Trophoblast cell (in vitro differentiated cells and primary cell): ENCODE results near the gene RASSF6.

Source experiments
- DNase-seq, 2 donors: peaks; one replicate each; pipeline ENCODE4 v3.0.0-alpha.2; 2016
- H2AFZ ChIP-seq: 2 replicates; pipeline ENCODE4 v1.6.1; 2013; ENCODE audit warnings: low read length, moderate library complexity, mild to moderate bottlenecking; ENCODE audit not compliant: insufficient read depth, poor library complexity
- H2AK5ac ChIP-seq: 2 replicates; pipeline ENCODE4 v1.6.1; 2013; ENCODE audit warnings: mild to moderate bottlenecking, low read length
- H2BK120ac ChIP-seq: 2 replicates; pipeline ENCODE4 v1.6.1; 2013; ENCODE audit warnings: low read length, mild to moderate bottlenecking, moderate library complexity; ENCODE audit not compliant: insufficient read depth, poor library complexity
- H2BK12ac ChIP-seq: 2 replicates; pipeline ENCODE4 v1.6.1; 2013; ENCODE audit warnings: mild to moderate bottlenecking, low read length, moderate library complexity
- H2BK5ac ChIP-seq: 2 replicates; pipeline ENCODE4 v1.6.1; 2013; ENCODE audit warnings: low read length, low read depth, moderate library complexity, mild to moderate bottlenecking; ENCODE audit not compliant: poor library complexity
- H3K14ac ChIP-seq: 2 replicates; pipeline ENCODE4 v1.6.1; 2013; ENCODE audit warnings: mild to moderate bottlenecking, low read length
- H3K18ac ChIP-seq: 2 replicates; pipeline ENCODE4 v1.6.1; 2013; ENCODE audit warnings: mild to moderate bottlenecking, low read length
- H3K23ac ChIP-seq: 2 replicates; pipeline ENCODE4 v1.6.1; 2013; ENCODE audit warnings: low read length
- H3K27ac ChIP-seq: 2 replicates; pipeline ENCODE4 v1.5.1; 2013; ENCODE audit warnings: low read depth, mild to moderate bottlenecking, inconsistent platforms, low read length, moderate library complexity
- H3K27me3 ChIP-seq: 2 replicates; pipeline ENCODE4 v1.6.1; 2013; ENCODE audit warnings: inconsistent platforms, mild to moderate bottlenecking, low read length, moderate library complexity; ENCODE audit not compliant: insufficient read depth
- H3K36me3 ChIP-seq, 2 experiments: 1 replicate in 1 of 2; 2 replicates in 1 of 2; pipeline ENCODE4 v1.6.1; 2013; ENCODE audit warnings: low read length in 2 of 2, mild to moderate bottlenecking in 2 of 2, moderate library complexity in 1 of 2; ENCODE audit not compliant: insufficient read depth in 2 of 2, control insufficient read depth in 1 of 2
- H3K4ac ChIP-seq: 2 replicates; pipeline ENCODE4 v1.6.1; 2013; ENCODE audit warnings: low read depth, mild to moderate bottlenecking, low read length, moderate library complexity
- H3K4me1 ChIP-seq, 2 experiments: 1 replicate in 1 of 2; 2 replicates in 1 of 2; pipeline ENCODE4 v1.6.1; 2013; ENCODE audit warnings: low read length in 2 of 2, mild to moderate bottlenecking in 2 of 2, moderate library complexity in 1 of 2; ENCODE audit not compliant: insufficient read depth in 2 of 2, control insufficient read depth in 1 of 2
- H3K4me2 ChIP-seq: 2 replicates; pipeline ENCODE4 v1.6.1; 2013; ENCODE audit warnings: inconsistent platforms, mild to moderate bottlenecking, low read length, moderate library complexity
- H3K4me3 ChIP-seq: 2 replicates; pipeline ENCODE4 v1.5.1; 2013; ENCODE audit warnings: mild to moderate bottlenecking, low read depth, low read length, inconsistent platforms
- H3K79me1 ChIP-seq: one replicate; pipeline ENCODE4 v1.6.1; 2013; ENCODE audit warnings: low read length
- H3K79me2 ChIP-seq: 2 replicates; pipeline ENCODE4 v1.6.1; 2013; ENCODE audit warnings: low read length, mild to moderate bottlenecking; ENCODE audit not compliant: control insufficient read depth, insufficient read depth, poor library complexity
- H3K9ac ChIP-seq: 2 replicates; pipeline ENCODE4 v1.6.1; 2013; ENCODE audit warnings: mild to moderate bottlenecking, low read length
- H3K9me3 ChIP-seq: 2 replicates; pipeline ENCODE4 v1.6.1; 2013; ENCODE audit warnings: low read depth, mild to moderate bottlenecking, control low read depth, inconsistent platforms, low read length; ENCODE audit not compliant: insufficient read depth
- H4K12ac ChIP-seq: 2 replicates; pipeline ENCODE4 v1.6.1; 2013; ENCODE audit warnings: low read depth, mild to moderate bottlenecking, low read length, moderate library complexity
- H4K8ac ChIP-seq: 2 replicates; pipeline ENCODE4 v1.6.1; 2013; ENCODE audit warnings: low read depth, mild to moderate bottlenecking, low read length, moderate library complexity
- H4K91ac ChIP-seq: one replicate; pipeline ENCODE4 v1.6.1; 2013; ENCODE audit warnings: low read depth, mild to moderate bottlenecking, low read length, moderate library complexity
- WGBS: extraction: QIAGEN DNeasy Blood & Tissue Kit; methylation state at CpG from one replicate; pipeline ENCODE4 v1.1.7; 2013; ENCODE audit warnings: missing lambda C conversion rate; ENCODE audit not compliant: insufficient read length, insufficient coverage; ENCODE audit errors: extremely low coverage; 5-methylcytosine and 5-hydroxymethylcytosine counted together

The RASSF6 gene

GRCh38 chr4:73613130-73613529 lies 7.1 kb downstream of the RASSF6 start:
- no peak overlapping the region for H3K27ac ChIP-seq
- H4K91ac ChIP-seq, result no peak overlapping the region
- H3K4me2 ChIP-seq, result no peak overlapping the region
- no CpG with 5 or more reads among the region's 2 CpGs for WGBS
- H3K18ac ChIP-seq, result no peak overlapping the region
- H3K4me1 ChIP-seq, result peaks cover 0 to 3% of the 10 kb centered on the region in 2 experiments
- no peaks in the 10 kb centered on the region for H3K36me3 ChIP-seq
- H2BK12ac ChIP-seq, result no peak overlapping the region
- no peak overlapping the region for H2AFZ ChIP-seq
- H2AK5ac ChIP-seq, result no peak overlapping the region
- H2BK5ac ChIP-seq, result no peak overlapping the region
- no peak overlapping the region for H3K23ac ChIP-seq
- H3K14ac ChIP-seq, result no peak overlapping the region
- H2BK120ac ChIP-seq, result no peak overlapping the region
- no peak overlapping the region for H4K12ac ChIP-seq
- DNase-seq, result peak; percentile 47 to 70
- no peaks in the 10 kb centered on the region for H3K27me3 ChIP-seq
- no peaks in the 10 kb centered on the region for H3K79me1 ChIP-seq
- no peak overlapping the region for H3K4ac ChIP-seq
- H3K9me3 ChIP-seq, result no peaks in the 10 kb centered on the region
- H3K9ac ChIP-seq, result no peak overlapping the region
- no peak overlapping the region for H4K8ac ChIP-seq
- H3K79me2 ChIP-seq, result no peaks in the 10 kb centered on the region
- no peak overlapping the region for H3K4me3 ChIP-seq

- H3K79me1 ChIP-seq, result no peaks in the 10 kb centered on the region
- no peaks in the 10 kb centered on the region for H3K9me3 ChIP-seq
- no peaks in the 10 kb centered on the region for H3K36me3 ChIP-seq
- no peak overlapping the region for H2AFZ ChIP-seq
- no peak overlapping the region for H3K14ac ChIP-seq
- no peak overlapping the region for H3K4ac ChIP-seq
- DNase-seq, result no peak
- no peak overlapping the region for H2BK5ac ChIP-seq
- H3K4me1 ChIP-seq, result peaks cover 0 to 3% of the 10 kb centered on the region in 2 experiments
- no peak overlapping the region for H3K9ac ChIP-seq
- H3K4me2 ChIP-seq, result no peak overlapping the region
- no peak overlapping the region for H2BK12ac ChIP-seq
- no peak overlapping the region for H3K23ac ChIP-seq
- H3K27ac ChIP-seq, result no peak overlapping the region
- no peak overlapping the region for H3K18ac ChIP-seq
- H3K79me2 ChIP-seq, result no peaks in the 10 kb centered on the region
- H3K4me3 ChIP-seq, result no peak overlapping the region
- H4K12ac ChIP-seq, result no peak overlapping the region
- H2AK5ac ChIP-seq, result no peak overlapping the region
- no peaks in the 10 kb centered on the region for H3K27me3 ChIP-seq
- H4K91ac ChIP-seq, result no peak overlapping the region
- H4K8ac ChIP-seq, result no peak overlapping the region
- no peak overlapping the region for H2BK120ac ChIP-seq
These were observed 8.2 kb downstream of the RASSF6 start for GRCh38 chr4:73612032-73612431.

- Histone ChIP-seq H3K4me2 (no peak overlapping the region), H4K12ac (no peak overlapping the region), H3K27me3 (no peaks in the 10 kb centered on the region), H4K91ac (no peak overlapping the region), H3K79me2 (no peaks in the 10 kb centered on the region), H3K4me3 (no peak overlapping the region), H3K18ac (no peak overlapping the region), H2AK5ac (no peak overlapping the region), H3K23ac (no peak overlapping the region), H2BK5ac (no peak overlapping the region), H2AFZ (no peak overlapping the region), H3K36me3 (no peaks in the 10 kb centered on the region), H3K9ac (no peak overlapping the region), H3K79me1 (no peaks in the 10 kb centered on the region), H2BK120ac (no peak overlapping the region), H3K27ac (no peak overlapping the region), H3K14ac (no peak overlapping the region), H3K4me1 (no peaks in the 10 kb centered on the region), H3K9me3 (no peaks in the 10 kb centered on the region), H3K4ac (no peak overlapping the region), H4K8ac (no peak overlapping the region), H2BK12ac (no peak overlapping the region)
- DNase-seq, result no peak
- WGBS, result no CpG with 5 or more reads among the region's 1 CpG
These were observed 10.5 kb downstream of the RASSF6 start for GRCh38 chr4:73609706-73610105.

- H3K4me3 ChIP-seq, result no peak overlapping the region
- H4K91ac ChIP-seq, result no peak overlapping the region
- H3K23ac ChIP-seq, result no peak overlapping the region
- H2BK120ac ChIP-seq, result no peak overlapping the region
- no peak overlapping the region for H2BK12ac ChIP-seq
- H3K27ac ChIP-seq, result no peak overlapping the region
- H3K4ac ChIP-seq, result no peak overlapping the region
- H3K4me2 ChIP-seq, result no peak overlapping the region
- no peak for DNase-seq
- no peak overlapping the region for H2AFZ ChIP-seq
- no peak overlapping the region for H3K14ac ChIP-seq
- no CpG with 5 or more reads among the region's 3 CpGs for WGBS
- H4K12ac ChIP-seq, result no peak overlapping the region
- H4K8ac ChIP-seq, result no peak overlapping the region
- no peak overlapping the region for H2BK5ac ChIP-seq
- no peaks in the 10 kb centered on the region for H3K9me3 ChIP-seq
- H3K79me1 ChIP-seq, result no peaks in the 10 kb centered on the region
- H3K79me2 ChIP-seq, result no peaks in the 10 kb centered on the region
- H3K36me3 ChIP-seq, result no peaks in the 10 kb centered on the region
- H3K18ac ChIP-seq, result no peak overlapping the region
- no peak overlapping the region for H3K9ac ChIP-seq
- no peaks in the 10 kb centered on the region for H3K4me1 ChIP-seq
- no peaks in the 10 kb centered on the region for H3K27me3 ChIP-seq
- no peak overlapping the region for H2AK5ac ChIP-seq
These were observed 11.3 kb downstream of the RASSF6 start for GRCh38 chr4:73608689-73609594.
